K562 (cell line): Measurements from ENCODE around the gene ZNRF1. TPM values are rescaled to one million over a fixed set of nuclear protein-coding genes. Genes with fewer than 3 reads are reported as not detected.

ENCODE experiments used
- BRD9 ChIP-seq: fragments of 450-650 bp; IDR thresholded peaks from 2 replicates; pipeline ENCODE4 v1.6.1; 2018; ENCODE audit warnings: low read depth; ENCODE audit not compliant: partially characterized antibody
- CBFA2T2 ChIP-seq: fragments of 450-650 bp; conservative IDR thresholded peaks from 2 replicates; pipeline ENCODE4 v1.6.1; 2017; ENCODE audit warnings: mild to moderate bottlenecking
- CHD1 ChIP-seq: fragments of 200-600 bp; sonication (generic); IDR thresholded peaks from one replicate; pipeline ENCODE4 v1.6.1; 2012; ENCODE audit warnings: mild to moderate bottlenecking, moderate library complexity, low read length, inconsistent platforms
- CTCF ChIP-seq, 3 experiments: IDR thresholded peaks in 2 of 3; conservative IDR thresholded peaks in 1 of 3; 2 replicates each; pipeline ENCODE4 v1.5.1; 2011 to 2012; ENCODE audit warnings: low read length in 3 of 3, mild to moderate bottlenecking in 3 of 3, control low read depth in 2 of 3, improper control_type of control experiment in 1 of 3, inconsistent platforms in 1 of 3, low read depth in 1 of 3, mixed read lengths in 1 of 3, moderate library complexity in 1 of 3; ENCODE audit not compliant: insufficient read depth in 2 of 3
- EP300 ChIP-seq: IDR thresholded peaks from 2 replicates; pipeline ENCODE4 v1.6.1; 2012; ENCODE audit warnings: low read length, improper control_type of control experiment
- HNRNPUL1 ChIP-seq: fragments of 200-400 bp; formaldehyde crosslinking; IDR thresholded peaks from 2 replicates; pipeline ENCODE4 v1.6.1; 2017; ENCODE audit warnings: low read length
- MEF2D ChIP-seq: conservative IDR thresholded peaks from 2 replicates; pipeline ENCODE4 v1.6.1; 2016; ENCODE audit warnings: low read depth, missing genetic modification characterization, missing compliant biosample characterization
- NR2C1 ChIP-seq, 2 experiments: fragments of 450-650 bp; IDR thresholded peaks; 2 replicates each; pipeline ENCODE4 v1.6.1; 2017; ENCODE audit warnings: mild to moderate bottlenecking in 2 of 2, antibody characterized with exemption in 1 of 2, inconsistent platforms in 1 of 2, missing compliant biosample characterization in 1 of 2, missing genetic modification characterization in 1 of 2
- PHF21A ChIP-seq: fragments of 450-650 bp; IDR thresholded peaks from 2 replicates; pipeline ENCODE4 v1.6.1; 2017; ENCODE audit warnings: low read depth, borderline replicate concordance
- POLR2A ChIP-seq: fragments of 450-650 bp; conservative IDR thresholded peaks from 2 replicates; pipeline ENCODE4 v1.6.1; 2016
- RAD51 ChIP-seq: fragments of 450-650 bp; IDR thresholded peaks from 2 replicates; pipeline ENCODE4 v1.7.1; 2016; ENCODE audit warnings: low read depth, mild to moderate bottlenecking, borderline replicate concordance
- RCOR1 ChIP-seq, 2 experiments: IDR thresholded peaks; 2 replicates each; pipeline ENCODE4 v1.6.1; 2012; ENCODE audit warnings: low read depth in 2 of 2, low read length in 2 of 2, borderline replicate concordance in 1 of 2, improper control_type of control experiment in 1 of 2
- RFX7 ChIP-seq: fragments of 250-450 bp; sonication (Bioruptor Pico); IDR thresholded peaks from 2 replicates; pipeline ENCODE4 v1.5.1; 2021; ENCODE audit warnings: mild to moderate bottlenecking
- SRSF1 ChIP-seq: fragments of 200-400 bp; formaldehyde crosslinking; IDR thresholded peaks from 2 replicates; pipeline ENCODE4 v1.6.1; 2017; ENCODE audit warnings: mild to moderate bottlenecking, low read depth, low read length, moderate library complexity
- SRSF9 ChIP-seq: fragments of 200-400 bp; formaldehyde crosslinking; IDR thresholded peaks from 2 replicates; pipeline ENCODE4 v1.6.1; 2017; ENCODE audit warnings: low read depth, low read length, borderline replicate concordance
- TAL1 ChIP-seq: fragments of 450-650 bp; IDR thresholded peaks from 2 replicates; pipeline ENCODE4 v1.6.1; 2016; ENCODE audit warnings: mild to moderate bottlenecking
- TBL1XR1 ChIP-seq, 2 experiments: IDR thresholded peaks; 2 replicates each; pipeline ENCODE4 v1.6.1; 2012; ENCODE audit warnings: improper control_type of control experiment in 2 of 2, low read length in 2 of 2, mild to moderate bottlenecking in 1 of 2
- ZEB2 ChIP-seq: fragments of 450-650 bp; IDR thresholded peaks from 2 replicates; pipeline ENCODE4 v1.6.1; 2016
- ZFP36 ChIP-seq: fragments of 150-350 bp; IDR thresholded peaks from 2 replicates; pipeline ENCODE4 v1.6.1; 2018; ENCODE audit warnings: low read length, low read depth; ENCODE audit not compliant: partially characterized antibody
- ZNF274 ChIP-seq: IDR thresholded peaks from 2 replicates; pipeline ENCODE4 v1.6.1; 2011; ENCODE audit warnings: low read depth, mild to moderate bottlenecking, low read length, moderate library complexity, borderline replicate concordance
- ZNF408 ChIP-seq: fragments of 250-450 bp; sonication (Bioruptor Pico); IDR thresholded peaks from 2 replicates; pipeline ENCODE4 v1.4.0; 2020; ENCODE audit warnings: low read depth, mild to moderate bottlenecking, moderate library complexity
- ZNF41 ChIP-seq: fragments of 250-450 bp; sonication (Bioruptor Pico); conservative IDR thresholded peaks from 2 replicates; pipeline ENCODE4 v1.4.0; 2020; ENCODE audit warnings: mild to moderate bottlenecking
- ZNF639 ChIP-seq, 2 experiments: fragments of 200-800 bp in 1 of 2; sonication (Bioruptor generic) in 1 of 2; sonication (generic) in 1 of 2; formaldehyde crosslinking in 1 of 2; IDR thresholded peaks in 1 of 2; conservative IDR thresholded peaks in 1 of 2; 2 replicates each; pipeline versions ENCODE4 v1.5.0 to v1.6.1; 2016 to 2020; ENCODE audit warnings: missing compliant biosample characterization in 1 of 2, missing genetic modification characterization in 1 of 2, missing genetic modification reagents in 1 of 2
- ZNF699 ChIP-seq: fragments of 250-450 bp; sonication (Bioruptor Pico); IDR thresholded peaks from 2 replicates; pipeline ENCODE4 v1.8.0; 2021; ENCODE audit warnings: mild to moderate bottlenecking, moderate library complexity; ENCODE audit not compliant: insufficient replicate concordance
- ZNF778 ChIP-seq: fragments of 450-650 bp; formaldehyde crosslinking; IDR thresholded peaks from 2 replicates; pipeline ENCODE4 v1.4.0; 2020; ENCODE audit warnings: mild to moderate bottlenecking, moderate library complexity
- ZSCAN29 ChIP-seq: fragments of 450-650 bp; IDR thresholded peaks from 2 replicates; pipeline ENCODE4 v1.6.1; 2017
- ZZZ3 ChIP-seq: fragments of 450-650 bp; IDR thresholded peaks from 2 replicates; pipeline ENCODE4 v1.6.1; 2016; ENCODE audit warnings: antibody characterized with exemption, mild to moderate bottlenecking, moderate library complexity
- polyA plus RNA-seq, 8 experiments: library from polyadenylated mRNA; depleted of rRNA in 4 of 8; stranded (reverse) in 5 of 8; unstranded in 3 of 8; fragments of >200 nt; fragmentation: Nextera tagmentation in 2 of 8; fragmentation: Illumina TruSeq in 1 of 8; extraction: Ambion mirVana in 2 of 8; extraction: Trizol in 1 of 8; gene quantifications; 2 replicates each; pipeline versions ENCODE4 v1.2.1 to v1.2.3, GENCODE V29; 2011 to 2014; ENCODE audit warnings: inconsistent platforms in 1 of 8, missing spikeins in 1 of 8
- total RNA-seq, 7 experiments: library from RNA; depleted of rRNA in 6 of 7; stranded (reverse); fragments of >200 nt in 6 of 7; fragmentation: Illumina TruSeq in 2 of 7; extraction: Trizol in 2 of 7; gene quantifications; 2 replicates each; pipeline versions ENCODE4 v1.2.1 to v1.2.3, GENCODE V29; 2011 to 2021; ENCODE audit warnings: low replicate concordance in 1 of 7

ZNRF1 gene
- total and polyA plus RNA-seq, 9 of the 15 experiments (the other 6 are each of a cell fraction or from before 2014, with no cell fraction given) = 9.5 to 37.7 (median 20.0) TPM

GRCh38 chr16:75043175-75043895 is 44.5 kb downstream of the ZNRF1 start (continued):
- TF ChIP-seq ZNF639 (CRISPR knock-in tag; conservative IDR thresholded peaks at IDR 0.05 in 1 of 2, IDR thresholded peaks at IDR 0.05 in 1 of 2) = peak in 1 of 2 experiments; percentile 71; a peak in 2 of 4 replicates
- TF ChIP-seq ZZZ3 = no peak
- TF ChIP-seq ZNF274 = no peak
- TF ChIP-seq CBFA2T2 = peak; percentile 97
- no peak; a peak in 1 of 6 replicates for TF ChIP-seq CTCF (IDR thresholded peaks at IDR 0.05 in 2 of 3, conservative IDR thresholded peaks at IDR 0.05 in 1 of 3; ENCODE audit: insufficient read depth in 2 of 3, low read depth in 1 of 3, low read length in 3 of 3)
- no peak for TF ChIP-seq HNRNPUL1
- TF ChIP-seq CHD1 = no peak
- peak; percentile 87 for TF ChIP-seq ZEB2
- TF ChIP-seq NR2C1 (IDR thresholded peaks at IDR 0.05) = no peak
- TF ChIP-seq NR2C1 (tag; IDR thresholded peaks at IDR 0.05) = no peak
- TF ChIP-seq BRD9 = peak; percentile 92
- 0 out of 2 replicates have a peak, but pooled peaks have one; percentile 26 for TF ChIP-seq RAD51
- TF ChIP-seq EP300 = peak; percentile 99
- TF ChIP-seq POLR2A = no peak
- TF ChIP-seq RCOR1 (IDR thresholded peaks at IDR 0.05; ENCODE audit: borderline replicate concordance in 1 of 2, low read depth in 2 of 2, low read length in 2 of 2) = peak; percentile 82 to 88; a peak in 3 of 4 replicates
- peak; percentile 99 for TF ChIP-seq TAL1
- no peak for TF ChIP-seq RFX7 (CRISPR knock-in tag)
- TF ChIP-seq SRSF1 = no peak
- no peak for TF ChIP-seq ZNF41
- no peak for TF ChIP-seq ZNF408
- TF ChIP-seq ZNF778 (CRISPR knock-in tag) = no peak
- no peak for TF ChIP-seq ZFP36
- peak; percentile 81 to 96 for TF ChIP-seq TBL1XR1 (IDR thresholded peaks at IDR 0.05; ENCODE audit: low read length in 2 of 2)
- TF ChIP-seq MEF2D (tag) = no peak
- no peak for TF ChIP-seq ZSCAN29
- TF ChIP-seq SRSF9 = no peak
- no peak for TF ChIP-seq PHF21A
- TF ChIP-seq ZNF699 (CRISPR knock-in tag) = no peak
